Pancreas (tissue), 10 donors: ENCODE results near the gene AP3B1. TPM values are rescaled to one million over a fixed set of nuclear protein-coding genes. Genes with fewer than 3 reads are reported as not detected.

Experiments used
- ATAC-seq, 4 donors: fragments of 200-7000 bp; cut with Tn5 transposase; one replicate each; pipeline versions ENCODE4 v1.8.0 to v1.9.1; 2020; ENCODE audit warnings: mild to moderate bottlenecking in 4 of 4, moderate library complexity in 4 of 4
- DNase-seq, 6 donors: peaks; one replicate each; pipeline ENCODE4 v3.0.0-alpha.2; 2020
- FAIRE-seq: peaks from 2 replicates; lab custom pipeline; 2012; peaks lifted over from hg19 to GRCh38; lab: Jason Lieb, UNC
- H3K27ac ChIP-seq, 4 donors: fragments of 200-600 bp; sonication (generic); 1 replicate in 3 of 4; 2 replicates in 1 of 4; pipeline versions ENCODE4 v1.5.0 to v1.8.0; 2020
- H3K27me3 ChIP-seq, 4 donors: fragments of 200-600 bp; one replicate each; pipeline ENCODE4 v1.8.0; 2021
- H3K36me3 ChIP-seq, 3 donors: fragments of 200-600 bp; sonication (generic) in 1 of 3; one replicate each; pipeline versions ENCODE4 v1.5.0 to v1.8.0; 2020 to 2021
- H3K4me1 ChIP-seq, 3 donors: fragments of 200-600 bp; one replicate each; pipeline ENCODE4 v1.8.0; 2021
- H3K4me3 ChIP-seq, 4 donors: fragments of 200-600 bp; sonication (generic) in 2 of 4; one replicate each; pipeline versions ENCODE4 v1.5.0 to v1.8.0; 2020 to 2021
- H3K9me3 ChIP-seq, 4 donors: fragments of 200-600 bp; one replicate each; pipeline ENCODE4 v1.8.0; 2021
- WGBS, 2 donors: extraction: QIAGEN DNeasy Blood & Tissue Kit; methylation state at CpG; one replicate each; pipeline ENCODE4 v1.1.7; 2013; 5-methylcytosine and 5-hydroxymethylcytosine counted together
- intact Hi-C, 3 donors: fragments of 100-400 bp; cut with DNase I; formaldehyde crosslinking; loops; one replicate each; pipeline versions ENCODE4 v1.11.1 to v1.14.2; 2022
- polyA plus RNA-seq, 2 donors: library from polyadenylated mRNA; stranded (reverse); fragments of 200-250 nt; gene quantifications; one replicate each; pipeline ENCODE4 v1.2.3, GENCODE V29; 2013
- total RNA-seq, 6 donors: library from RNA; stranded (reverse); fragmentation: NEBNext Ultra II Directional in 4 of 6; extraction: Animal tissue kit (Norgen Biotek cat#: 25700) in 4 of 6; gene quantifications; one replicate each; pipeline versions ENCODE4 v1.2.1 to v1.2.4, GENCODE V29; 2021 to 2023
- TF ChIP-seq, protein P1 (sequence below), 4 donors: fragments of 200-600 bp; sonication (generic) in 3 of 4; IDR thresholded peaks; one replicate each; pipeline versions ENCODE4 v1.5.0 to v1.8.0; 2021; ENCODE audit warnings: antibody characterized with exemption in 4 of 4
- donor health status: healthy with polysubstance abuse.
- donor health status: DM: no; HTN: no; CAD: no; lungs with moderate emphysema.
- donor health status: DM: no; HTN: no; CAD: no.
- donor health status: control.
- donor health status: control.
- donor health status: Bipolar disorder and iron deficiency.
- donor health status: DM: yes; HTN: yes; CAD: no.
- donor health status: DM: no; HTN: no; CAD: no.
- donor health status: DM: no; HTN: no; CAD: no.
- donor health status: DM: yes; HTN: yes; CAD: no.

AP3B1 gene
- total and polyA plus RNA-seq, 8 donors = 11.9 to 26.0 (median 18.2) TPM

DNA sequence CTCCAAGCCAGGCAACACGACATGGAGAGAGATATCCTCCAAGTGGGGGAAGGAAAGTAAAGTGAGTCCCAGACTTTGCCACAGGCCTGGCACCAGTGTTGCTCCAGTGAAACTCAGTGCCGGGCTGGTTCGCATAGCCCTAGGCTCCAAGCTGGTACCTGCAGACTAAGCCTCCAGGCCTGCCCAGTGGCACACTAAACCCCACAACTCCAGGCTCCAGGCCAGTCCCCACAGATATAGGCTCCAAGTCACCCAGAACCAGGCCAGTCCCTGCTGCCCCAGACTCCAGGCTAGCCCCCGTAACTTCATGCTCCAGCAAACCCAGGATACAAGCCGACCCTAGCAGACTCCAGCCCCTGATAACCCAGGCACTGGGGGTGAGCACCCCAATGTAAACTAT lies 23.0 kb upstream of the AP3B1 start:
- 82 to 89% methylated on average over 5 of the region's 5 CpGs for WGBS, 2 donors
- Histone ChIP-seq H3K4me3 (no peak overlapping the region), H3K27ac (no peak overlapping the region), H3K27me3 (no peaks in the 10 kb centered on the region), H3K4me1 (no peaks in the 10 kb centered on the region), H3K36me3 (no peaks in the 10 kb centered on the region), H3K9me3 (no peaks in the 10 kb centered on the region)
- FAIRE-seq = no peak
- no peak for DNase-seq
- no peak for ATAC-seq
- intact Hi-C loops = no loop called here
- TF ChIP-seq, protein P1, sequence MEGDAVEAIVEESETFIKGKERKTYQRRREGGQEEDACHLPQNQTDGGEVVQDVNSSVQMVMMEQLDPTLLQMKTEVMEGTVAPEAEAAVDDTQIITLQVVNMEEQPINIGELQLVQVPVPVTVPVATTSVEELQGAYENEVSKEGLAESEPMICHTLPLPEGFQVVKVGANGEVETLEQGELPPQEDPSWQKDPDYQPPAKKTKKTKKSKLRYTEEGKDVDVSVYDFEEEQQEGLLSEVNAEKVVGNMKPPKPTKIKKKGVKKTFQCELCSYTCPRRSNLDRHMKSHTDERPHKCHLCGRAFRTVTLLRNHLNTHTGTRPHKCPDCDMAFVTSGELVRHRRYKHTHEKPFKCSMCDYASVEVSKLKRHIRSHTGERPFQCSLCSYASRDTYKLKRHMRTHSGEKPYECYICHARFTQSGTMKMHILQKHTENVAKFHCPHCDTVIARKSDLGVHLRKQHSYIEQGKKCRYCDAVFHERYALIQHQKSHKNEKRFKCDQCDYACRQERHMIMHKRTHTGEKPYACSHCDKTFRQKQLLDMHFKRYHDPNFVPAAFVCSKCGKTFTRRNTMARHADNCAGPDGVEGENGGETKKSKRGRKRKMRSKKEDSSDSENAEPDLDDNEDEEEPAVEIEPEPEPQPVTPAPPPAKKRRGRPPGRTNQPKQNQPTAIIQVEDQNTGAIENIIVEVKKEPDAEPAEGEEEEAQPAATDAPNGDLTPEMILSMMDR (IDR thresholded peaks at IDR 0.05) = no peak

DNA sequence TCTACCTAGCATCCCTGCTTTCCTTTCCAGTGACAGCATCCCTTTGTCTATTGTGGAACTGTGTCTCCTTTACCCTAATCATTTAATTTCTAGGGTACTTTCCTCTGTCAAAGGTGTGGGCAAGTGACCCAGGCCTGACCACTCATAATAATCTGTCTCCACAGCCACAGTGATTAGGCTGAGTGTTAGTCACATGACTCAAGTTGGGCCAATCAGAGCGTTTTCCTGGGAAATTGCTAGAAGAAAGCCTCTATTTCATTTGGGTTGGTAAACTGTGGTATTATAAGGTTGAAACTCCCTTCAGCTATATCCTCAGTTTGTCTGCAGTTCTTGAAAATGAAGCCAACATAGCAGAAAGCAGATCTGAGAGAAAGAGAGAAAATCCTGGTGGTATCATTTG lies 14.2 kb upstream of the AP3B1 start:
- Histone ChIP-seq H3K4me3 (no peak overlapping the region), H3K4me1 (no peaks in the 10 kb centered on the region), H3K9me3 (no peaks in the 10 kb centered on the region), H3K36me3 (no peaks in the 10 kb centered on the region), H3K27me3 (no peaks in the 10 kb centered on the region), H3K27ac (no peak overlapping the region)
- no peak for DNase-seq
- no peak for ATAC-seq
- TF ChIP-seq, protein P1 (IDR thresholded peaks at IDR 0.05) = no peak
- no peak for FAIRE-seq
- intact Hi-C loops = no loop called here
- 83 to 89% methylated on average over 1 of the region's 1 CpG for WGBS, 2 donors

DNA sequence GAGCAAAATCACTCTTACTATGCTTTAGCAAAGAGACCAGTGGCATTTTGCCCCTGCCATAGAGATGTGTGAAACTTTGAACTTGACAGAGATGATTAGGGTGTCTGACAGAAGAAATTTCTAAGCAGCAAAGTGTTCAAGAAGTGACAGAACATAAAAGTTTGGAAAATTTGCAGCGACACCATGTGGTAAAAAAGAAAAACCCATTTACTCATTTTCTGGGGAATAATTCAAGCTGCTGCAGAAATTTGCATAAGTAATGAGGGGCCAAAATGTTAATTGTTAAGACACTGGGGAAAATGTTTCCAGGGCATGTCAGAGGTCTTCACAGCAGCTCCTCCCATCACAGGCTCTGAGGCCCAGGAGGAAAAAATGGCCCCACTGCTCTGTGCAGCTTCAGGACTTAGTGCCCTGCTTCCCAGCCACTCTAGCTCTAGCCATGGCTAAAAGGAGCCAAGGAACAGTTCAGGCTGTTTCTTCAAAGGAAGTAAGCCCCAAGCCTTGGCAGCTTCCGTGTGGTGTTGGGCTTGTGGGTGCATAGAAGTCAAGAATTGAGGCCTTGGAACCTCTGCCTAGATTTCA lies 6.1 kb upstream of the AP3B1 start:
- H3K27me3 ChIP-seq = no peaks in the 10 kb centered on the region
- H3K4me3 ChIP-seq = no peak overlapping the region
- DNase-seq (no peak), FAIRE-seq (no peak), ATAC-seq (no peak)
- H3K4me1 ChIP-seq = peaks cover 0 to 4% (median 0%) of the 10 kb centered on the region in 3 donors
- intact Hi-C loops = no loop called here
- TF ChIP-seq, protein P1 (IDR thresholded peaks at IDR 0.05) = peak in 1 of 4 donors; percentile 23
- no peak overlapping the region for H3K27ac ChIP-seq
- no peaks in the 10 kb centered on the region for H3K9me3 ChIP-seq
- WGBS, 2 donors = 33 to 40% methylated on average over 2 of the region's 2 CpGs
- H3K36me3 ChIP-seq = no peaks in the 10 kb centered on the region

DNA sequence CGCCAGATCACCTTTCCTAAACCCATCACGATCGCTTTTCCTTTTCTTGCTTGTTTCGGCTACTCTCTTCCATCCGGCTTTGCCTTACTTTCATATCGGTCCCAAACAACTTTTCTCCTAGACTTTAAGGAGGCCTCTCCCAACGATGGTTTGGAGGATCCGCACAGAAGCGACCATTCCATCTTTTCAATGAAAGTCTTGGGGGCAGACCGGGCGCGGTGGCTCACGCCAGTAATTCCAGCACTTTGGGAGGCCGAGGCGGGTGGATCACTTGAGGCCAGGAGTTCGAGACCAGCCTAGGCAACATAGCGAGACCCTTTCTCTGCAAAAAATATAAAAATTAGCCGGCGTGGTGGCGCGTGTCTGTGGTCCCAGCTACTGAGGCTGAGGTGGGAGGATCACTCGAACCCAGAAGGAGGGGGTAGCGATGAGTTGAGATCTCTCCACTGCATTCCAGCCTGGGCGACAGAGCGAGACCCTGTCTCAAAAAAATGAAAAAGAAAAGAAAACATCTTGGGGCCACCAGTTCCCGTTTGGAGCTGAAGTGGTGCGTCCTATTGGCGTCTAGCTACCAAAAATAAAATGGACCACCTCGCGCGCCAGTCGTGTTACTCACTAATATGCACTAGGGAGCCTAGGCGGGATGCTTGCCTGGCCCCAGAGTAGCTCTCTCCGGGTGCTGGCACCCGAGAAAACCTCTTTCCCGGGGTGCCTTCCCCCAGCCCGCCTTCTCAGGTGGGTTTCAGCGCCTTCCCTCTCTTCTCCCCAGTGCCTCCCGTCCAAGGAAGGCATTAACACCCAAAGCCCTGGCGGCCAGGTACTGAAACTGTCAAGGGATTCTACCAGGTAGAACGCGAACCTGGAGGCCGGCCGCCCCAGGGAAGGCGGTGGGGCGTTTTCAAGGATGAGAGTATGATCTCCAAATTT lies 800 bp upstream of the AP3B1 start:
- DNase-seq (peak; percentile 28 to 79 (median 53)), ATAC-seq (peak; percentile 50 to 69 (median 60)), FAIRE-seq (no peak)
- WGBS, 2 donors = 1 to 2% methylated on average over 46 of the region's 46 CpGs
- no peaks in the 10 kb centered on the region for H3K9me3 ChIP-seq
- H3K36me3 ChIP-seq = no peaks in the 10 kb centered on the region
- H3K27me3 ChIP-seq = no peaks in the 10 kb centered on the region
- peak overlapping the region; percentile 46 to 86 (median 77) for H3K27ac ChIP-seq
- intact Hi-C loops = loop anchor here in 2 of 3 donors (2.0 to 5.0 kb wide), 2 partner anchors 62 to 66 kb away; partner anchors contain the start of gene SCAMP1 (in 1 of the 2)
- H3K4me3 ChIP-seq = peak overlapping the region; percentile 57 to 64 (median 60)
- TF ChIP-seq, protein P1 (IDR thresholded peaks at IDR 0.05) = peak in 3 of 4 donors; percentile 8 to 40 (median 26)
- H3K4me1 ChIP-seq = peaks cover 8 to 17% (median 16%) of the 10 kb centered on the region in 3 donors
